GM12892 (cell line): ENCODE measurements around the gene SLC30A7.

Experiments
- POLR2A ChIP-seq: IDR thresholded peaks from 2 replicates; pipeline ENCODE4 v1.6.1; 2011; ENCODE audit warnings: low read depth, low read length, control low read depth
- TAF1 ChIP-seq: IDR thresholded peaks from 2 replicates; pipeline ENCODE4 v1.6.1; 2011; ENCODE audit warnings: low read depth, mild to moderate bottlenecking, control low read depth, low read length, borderline replicate concordance

DNA sequence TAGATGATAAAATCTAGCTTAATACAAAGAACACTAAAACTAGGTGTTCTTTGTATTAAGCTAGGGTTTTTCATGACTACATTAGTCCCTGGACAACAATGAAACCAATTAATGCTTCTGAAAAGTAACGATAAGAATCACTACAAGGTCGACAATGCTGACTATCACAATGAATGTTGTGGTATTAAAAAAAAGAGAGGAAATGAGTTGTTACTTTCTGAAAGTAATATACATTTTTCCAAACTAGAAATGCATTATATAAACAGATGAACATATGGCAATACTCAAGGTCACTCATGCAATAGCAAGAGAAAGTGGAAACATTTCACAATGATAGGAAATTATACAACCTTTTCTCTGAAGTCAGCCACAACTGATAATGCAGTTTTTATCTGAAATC, 110.7 kb downstream of the SLC30A7 start:
- TF ChIP-seq POLR2A (no peak), TAF1 (no peak)
